Spleen (tissue), 3 donors: ENCODE measurements around the gene LRP1B.

Source experiments
- POLR2A ChIP-seq, 3 donors: fragments of 450-650 bp; IDR thresholded peaks; one replicate each; pipeline ENCODE4 v1.5.1; 2017; ENCODE audit warnings: antibody characterized with exemption in 3 of 3, mild to moderate bottlenecking in 1 of 3
- POLR2AphosphoS5 ChIP-seq, 3 donors: sonication (generic); formaldehyde crosslinking; IDR thresholded peaks; one replicate each; pipeline ENCODE4 v1.5.1; 2017; ENCODE audit warnings: antibody characterized with exemption in 3 of 3

GRCh38 chr2:141805302-141805701, 325.5 kb downstream of the LRP1B start:
- TF ChIP-seq POLR2A (IDR thresholded peaks at IDR 0.05): no peak
- no peak for TF ChIP-seq POLR2AphosphoS5 (IDR thresholded peaks at IDR 0.05)
